H1 (cell line): ENCODE data around the gene ARID4B. TPM values are rescaled to one million over a fixed set of nuclear protein-coding genes. Genes with fewer than 3 reads are reported as not detected.

Source experiments
- CTCF ChIA-PET: fragments of 300-600 bp; sonication (Branson Sonifier 250); formaldehyde crosslinking; loops from one replicate; lab custom pipeline; 2021; ENCODE audit not compliant: partially characterized antibody; lab: Charles Lee
- POLR2A ChIA-PET: fragments of 300-600 bp; sonication (Branson Sonifier 250); formaldehyde crosslinking; loops from one replicate; lab custom pipeline; 2021; ENCODE audit warnings: inconsistent platforms; ENCODE audit not compliant: partially characterized antibody; lab: Charles Lee
- DNase-seq, 2 experiments: peaks; one replicate each; pipeline versions ENCODE4 v3.0.0 to v3.0.0-alpha.2; 2010 to 2022; ENCODE audit warnings: low spot score in 2 of 2, low read depth in 1 of 2, mixed read lengths in 1 of 2
- FAIRE-seq: peaks from 2 replicates; lab custom pipeline; 2011; peaks lifted over from hg19 to GRCh38; lab: Jason Lieb, UNC
- H2AFZ ChIP-seq: 2 replicates; pipeline ENCODE4 v1.8.1; 2012; ENCODE audit warnings: low read length, inconsistent platforms
- H2AK5ac ChIP-seq: 2 replicates; pipeline ENCODE4 v1.6.1; 2013; ENCODE audit warnings: low read depth, low read length
- H2BK120ac ChIP-seq: replicated peaks from 2 replicates; pipeline ENCODE3; 2013; ENCODE audit warnings: low read depth, low read length, inconsistent platforms
- H2BK12ac ChIP-seq: 2 replicates; pipeline ENCODE4 v1.6.1; 2013; ENCODE audit warnings: low read depth, low read length
- H2BK15ac ChIP-seq: 2 replicates; pipeline ENCODE4 v1.6.1; 2013; ENCODE audit warnings: low read length
- H2BK20ac ChIP-seq: 2 replicates; pipeline ENCODE4 v1.6.1; 2013; ENCODE audit warnings: low read length
- H2BK5ac ChIP-seq: 2 replicates; pipeline ENCODE4 v1.6.1; 2013; ENCODE audit warnings: low read depth, low read length
- H3K14ac ChIP-seq: 2 replicates; pipeline ENCODE4 v1.6.1; 2013; ENCODE audit warnings: inconsistent platforms; ENCODE audit not compliant: insufficient read length
- H3K18ac ChIP-seq: 2 replicates; pipeline ENCODE4 v1.6.1; 2013; ENCODE audit warnings: low read length; ENCODE audit errors: extremely low read depth
- H3K23ac ChIP-seq: 2 replicates; pipeline ENCODE4 v1.6.1; 2013; ENCODE audit warnings: inconsistent platforms; ENCODE audit not compliant: insufficient read length
- H3K23me2 ChIP-seq: 2 replicates; pipeline ENCODE4 v1.6.1; 2013; ENCODE audit warnings: low read depth, low read length
- H3K27ac ChIP-seq: 2 replicates; pipeline ENCODE4 v1.6.1; 2011; ENCODE audit warnings: low read depth, low read length, inconsistent platforms
- H3K27me3 ChIP-seq, 4 experiments: replicated peaks in 1 of 4; 1 replicate in 1 of 4; 2 replicates in 3 of 4; pipeline versions ENCODE4 v1.6.1 to v1.8.1; 2011 to 2013; ENCODE audit warnings: low read length in 3 of 4, mild to moderate bottlenecking in 3 of 4, inconsistent platforms in 2 of 4, mixed read lengths in 2 of 4, moderate library complexity in 1 of 4; ENCODE audit not compliant: control insufficient read depth in 3 of 4, insufficient read depth in 3 of 4; ENCODE audit errors: extremely low read depth in 1 of 4
- H3K36me3 ChIP-seq, 4 experiments: 2 replicates each; pipeline versions ENCODE4 v1.6.1 to v1.8.1; 2011 to 2013; ENCODE audit warnings: mild to moderate bottlenecking in 4 of 4, low read length in 3 of 4, moderate library complexity in 2 of 4, control low read depth in 1 of 4, inconsistent platforms in 1 of 4; ENCODE audit not compliant: insufficient read depth in 4 of 4, control insufficient read depth in 2 of 4
- H3K4ac ChIP-seq: replicated peaks from 2 replicates; pipeline ENCODE3; 2013; ENCODE audit warnings: low read length, low read depth, mixed read lengths, inconsistent platforms; ENCODE audit not compliant: insufficient read length
- H3K4me1 ChIP-seq, 4 experiments: replicated peaks in 1 of 4; 1 replicate in 1 of 4; 2 replicates in 3 of 4; pipeline versions ENCODE4 v1.6.1 to v1.8.1; 2011 to 2013; ENCODE audit warnings: low read length in 3 of 4, inconsistent platforms in 2 of 4, mixed read lengths in 1 of 4; ENCODE audit not compliant: insufficient read depth in 4 of 4, control insufficient read depth in 3 of 4
- H3K4me2 ChIP-seq, 2 experiments: 2 replicates each; pipeline versions ENCODE4 v1.6.1 to v1.8.1; 2011 to 2013; ENCODE audit warnings: low read depth in 2 of 2, low read length in 2 of 2, control low read depth in 1 of 2, inconsistent platforms in 1 of 2, mild to moderate bottlenecking in 1 of 2; ENCODE audit not compliant: insufficient read depth in 1 of 2
- H3K4me3 ChIP-seq, 4 experiments: fragments of 200-600, 300-600 bp in 1 of 4; sonication (generic), shearing (Covaris generic), sonication (Bioruptor Twin) in 1 of 4; 2 replicates each; pipeline versions ENCODE4 v1.5.1 to v1.8.1; 2011 to 2016; ENCODE audit warnings: low read length in 4 of 4, low read depth in 3 of 4, control low read depth in 2 of 4, inconsistent platforms in 2 of 4, mild to moderate bottlenecking in 2 of 4, mixed read lengths in 1 of 4, moderate library complexity in 1 of 4; ENCODE audit not compliant: insufficient read depth in 2 of 4; ENCODE audit errors: extremely low read depth in 1 of 4
- H3K56ac ChIP-seq: replicated peaks from 2 replicates; pipeline ENCODE3; 2013; ENCODE audit warnings: low read depth, mild to moderate bottlenecking, mixed read lengths, low read length, inconsistent platforms; ENCODE audit not compliant: insufficient read length
- H3K79me1 ChIP-seq: 2 replicates; pipeline ENCODE4 v1.6.1; 2013; ENCODE audit warnings: low read depth, low read length, control low read depth
- H3K79me2 ChIP-seq, 2 experiments: 2 replicates each; pipeline versions ENCODE4 v1.6.1 to v1.8.1; 2012 to 2013; ENCODE audit warnings: low read length in 2 of 2, mild to moderate bottlenecking in 2 of 2, inconsistent platforms in 1 of 2; ENCODE audit not compliant: insufficient read depth in 2 of 2, control insufficient read depth in 1 of 2
- H3K9ac ChIP-seq, 4 experiments: replicated peaks in 1 of 4; 1 replicate in 1 of 4; 2 replicates in 3 of 4; pipeline versions ENCODE4 v1.6.1 to v1.8.1; 2011 to 2013; ENCODE audit warnings: low read depth in 3 of 4, low read length in 3 of 4, control low read depth in 2 of 4, mild to moderate bottlenecking in 2 of 4, moderate library complexity in 2 of 4, inconsistent platforms in 1 of 4; ENCODE audit errors: extremely low read depth in 1 of 4
- H3K9me3 ChIP-seq, 2 experiments: 2 replicates each; pipeline versions ENCODE4 v1.6.1 to v1.8.1; 2012 to 2013; ENCODE audit warnings: mild to moderate bottlenecking in 2 of 2, moderate library complexity in 2 of 2, control low read depth in 1 of 2, inconsistent platforms in 1 of 2, low read depth in 1 of 2, low read length in 1 of 2, mixed read lengths in 1 of 2; ENCODE audit not compliant: insufficient read depth in 2 of 2
- H4K20me1 ChIP-seq, 2 experiments: replicated peaks in 1 of 2; 2 replicates each; pipeline versions ENCODE3 to v1.8.1; 2011 to 2013; ENCODE audit warnings: inconsistent platforms in 2 of 2, low read length in 2 of 2, mild to moderate bottlenecking in 1 of 2; ENCODE audit not compliant: insufficient read depth in 2 of 2, control insufficient read depth in 1 of 2
- H4K5ac ChIP-seq: 2 replicates; pipeline ENCODE4 v1.6.1; 2013; ENCODE audit warnings: low read length, low read depth, mixed read lengths, inconsistent platforms; ENCODE audit not compliant: insufficient read length
- H4K8ac ChIP-seq: 2 replicates; pipeline ENCODE4 v1.8.0; 2013; ENCODE audit warnings: mild to moderate bottlenecking, moderate library complexity, low read length, inconsistent platforms; ENCODE audit not compliant: insufficient read depth; ENCODE audit errors: extremely low read depth
- H4K91ac ChIP-seq: replicated peaks from 2 replicates; pipeline ENCODE3; 2013; ENCODE audit warnings: low read length, mixed read lengths, inconsistent platforms; ENCODE audit not compliant: insufficient read length
- CHD2 ChIP-seq: IDR thresholded peaks from 2 replicates; pipeline ENCODE4 v1.6.1; 2012; ENCODE audit warnings: low read length, improper control_type of control experiment
- CREB1 ChIP-seq: IDR thresholded peaks from 2 replicates; pipeline ENCODE4 v1.6.1; 2012; ENCODE audit warnings: inconsistent platforms
- HDAC2 ChIP-seq, 2 experiments: fragments of 300-600 bp in 1 of 2; sonication (generic) in 1 of 2; IDR thresholded peaks; 2 replicates each; pipeline ENCODE4 v1.6.1; 2011 to 2012; ENCODE audit warnings: low read depth in 2 of 2, low read length in 2 of 2, mild to moderate bottlenecking in 2 of 2, moderate library complexity in 2 of 2, borderline replicate concordance in 1 of 2, inconsistent platforms in 1 of 2
- HDAC6 ChIP-seq: IDR thresholded peaks from one replicate; pipeline ENCODE4 v1.7.1; 2012; ENCODE audit warnings: low read depth, mild to moderate bottlenecking, inconsistent platforms, low read length, moderate library complexity
- KDM5A ChIP-seq: fragments of 200-600 bp; IDR thresholded peaks from 2 replicates; pipeline ENCODE4 v1.7.1; 2012; ENCODE audit warnings: mild to moderate bottlenecking, low read length, inconsistent platforms, mixed read lengths
- RFX5 ChIP-seq: IDR thresholded peaks from 2 replicates; pipeline ENCODE4 v1.6.1; 2011; ENCODE audit warnings: low read depth, low read length, improper control_type of control experiment, borderline replicate concordance
- RNF2 ChIP-seq: fragments of 200-900, 300-1000 bp; sonication (generic); IDR thresholded peaks from 2 replicates; pipeline ENCODE4 v1.7.1; 2016; ENCODE audit warnings: borderline replicate concordance, low read depth, mild to moderate bottlenecking, antibody characterized with exemption, low read length; ENCODE audit not compliant: poor library complexity, severe bottlenecking; ENCODE audit errors: missing control alignments
- SIN3A ChIP-seq, 2 experiments: IDR thresholded peaks in 1 of 2; conservative IDR thresholded peaks in 1 of 2; 2 replicates each; pipeline ENCODE4 v1.6.1; 2011 to 2012; ENCODE audit warnings: low read length in 2 of 2, improper control_type of control experiment in 1 of 2, low read depth in 1 of 2, mild to moderate bottlenecking in 1 of 2
- SP2 ChIP-seq: IDR thresholded peaks from 2 replicates; pipeline ENCODE4 v1.6.1; 2012; ENCODE audit warnings: mild to moderate bottlenecking, low read length, inconsistent platforms
- TAF7 ChIP-seq: optimal IDR thresholded peaks from 2 replicates; pipeline ENCODE3; 2011; ENCODE audit warnings: low read depth, mild to moderate bottlenecking, inconsistent platforms, low read length, moderate library complexity, borderline replicate concordance
- TCF12 ChIP-seq: IDR thresholded peaks from 2 replicates; pipeline ENCODE4 v1.6.1; 2011; ENCODE audit warnings: low read depth, mild to moderate bottlenecking, low read length
- ZNF274 ChIP-seq: IDR thresholded peaks from 2 replicates; pipeline ENCODE4 v1.7.0; 2012; ENCODE audit warnings: low read length, borderline replicate concordance; ENCODE audit errors: extremely low read depth
- WGBS, 2 experiments: shearing (Covaris generic) in 1 of 2; methylation state at CpG; one replicate each; pipeline versions ENCODE4 v1.1.6 to v1.1.7; 2013 to 2015; ENCODE audit warnings: low lambda C conversion rate in 2 of 2, mixed read lengths in 2 of 2, inconsistent platforms in 1 of 2, low coverage in 1 of 2, missing lambda C conversion rate in 1 of 2; ENCODE audit not compliant: insufficient replicate concordance in 2 of 2, insufficient coverage in 1 of 2, insufficient read length in 1 of 2; ENCODE audit errors: extremely low coverage in 1 of 2, missing lambda C conversion rate in 1 of 2; 5-methylcytosine and 5-hydroxymethylcytosine counted together
- polyA plus RNA-seq, 7 experiments: library from polyadenylated mRNA; depleted of rRNA in 3 of 7; stranded (reverse) in 5 of 7; unstranded in 2 of 7; fragments of >200 nt in 5 of 7; fragments of 200-250 nt in 2 of 7; gene quantifications; 1 replicate in 5 of 7; 2 replicates in 1 of 7; 4 replicates in 1 of 7; pipeline versions ENCODE4 v1.2.1 to v1.2.3, GENCODE V29; 2011 to 2013; ENCODE audit warnings: missing spikeins in 2 of 7, mixed read lengths in 2 of 7
- total RNA-seq: library from RNA; stranded (reverse); fragmentation: NEBNext Ultra II Directional; extraction: Animal tissue kit (Norgen Biotek cat#: 25700); gene quantifications from 2 replicates; pipeline ENCODE4 v1.2.1, GENCODE V29; 2021

The ARID4B gene
- total and polyA plus RNA-seq, 2 of the 8 experiments (the other 6 are each of a cell fraction or from before 2014, with no cell fraction given), result 5.1 to 28.8 TPM

DNA sequence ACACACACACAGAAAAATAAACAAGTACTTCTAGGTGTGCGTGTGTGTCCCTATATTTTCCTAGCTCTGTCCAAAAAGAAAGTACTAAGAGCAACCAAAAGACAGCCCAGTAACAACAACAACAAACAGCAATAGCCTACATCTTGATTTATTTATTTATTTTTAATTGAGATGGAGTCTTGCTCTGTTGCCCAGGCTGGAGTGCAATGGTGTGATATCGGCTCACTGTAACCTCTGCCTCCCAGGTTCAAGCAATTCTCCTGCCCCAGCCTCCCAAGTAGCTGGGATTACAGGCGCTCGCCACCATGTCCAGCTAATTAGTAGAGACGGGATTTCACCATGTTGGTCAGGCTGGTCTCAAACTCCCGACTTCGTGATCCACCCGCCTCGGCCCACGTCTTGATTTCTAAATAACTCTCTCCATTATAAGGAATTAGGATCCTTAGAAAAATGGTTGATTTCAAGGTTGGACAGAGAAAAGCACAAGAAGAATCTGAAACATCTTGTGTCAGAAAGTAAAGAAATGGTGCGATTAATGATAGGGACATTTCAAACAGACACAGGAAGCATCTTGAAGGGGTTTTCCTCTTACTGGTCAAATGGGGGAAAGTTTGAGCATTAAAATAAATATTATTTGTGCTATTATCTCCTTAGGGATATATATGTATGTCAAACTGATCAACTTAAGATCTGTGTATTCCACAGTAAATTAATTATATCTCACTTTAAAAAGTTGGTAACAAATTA is 59.4 kb downstream of the ARID4B start:
- Histone ChIP-seq H3K79me1 (0 out of 2 replicates have a peak, but pooled peaks cover 4% of the 10 kb centered on the region), H3K36me3 (no peaks in the 10 kb centered on the region), H3K56ac (no peak overlapping the region), H2BK5ac (no peak overlapping the region), H4K20me1 (peaks cover 8 to 9% of the 10 kb centered on the region in 2 experiments), H3K27ac (no peak overlapping the region), H3K4me1 (peaks cover 0 to 2% (median 0%) of the 10 kb centered on the region in 4 experiments; a peak in 2 of 7 replicates), H3K14ac (no peak overlapping the region), H3K9ac (no peak overlapping the region), H3K18ac (no peak overlapping the region), H2BK15ac (no peak overlapping the region), H3K23me2 (no peaks in the 10 kb centered on the region), H3K4me3 (no peak overlapping the region), H2BK120ac (no peak overlapping the region), H2AFZ (no peak overlapping the region), H3K4me2 (no peak overlapping the region), H2BK12ac (no peak overlapping the region), H3K4ac (no peak overlapping the region), H4K8ac (no peak overlapping the region), H3K79me2 (peaks cover 15 to 96% of the 10 kb centered on the region in 2 experiments), H4K5ac (no peak overlapping the region), H3K27me3 (no peaks in the 10 kb centered on the region), H2BK20ac (no peak overlapping the region), H3K23ac (no peak overlapping the region), H3K9me3 (no peaks in the 10 kb centered on the region), H4K91ac (no peak overlapping the region), H2AK5ac (no peak overlapping the region)
- FAIRE-seq (no peak), DNase-seq (no peak)
- POLR2A ChIA-PET, result interaction anchor here (0.5 to 1.0 kb wide), 4 partner anchors 17 to 60 kb away, joined by 3 to 4 read pairs (median 4); partner anchors contain the start of genes ARID4B and GGPS1
- CTCF ChIA-PET, result interaction anchor here (0.6 to 1.6 kb wide), 3 partner anchors 8 to 260 kb away, joined by 3 to 5 read pairs (median 3); no protein-coding TSS in a partner anchor
- WGBS, 2 experiments, result 94% methylated on average over 11 of the region's 11 CpGs; no CpG with 5 or more reads in 1 of the 2 experiments
- TF ChIP-seq TCF12 (no peak), CHD2 (no peak), HDAC2 (IDR thresholded peaks at IDR 0.05; ENCODE audit: borderline replicate concordance in 1 of 2, low read depth in 2 of 2, low read length in 2 of 2) (no peak), ZNF274 (no peak), RNF2 (no peak), SP2 (no peak), RFX5 (no peak), SIN3A (conservative IDR thresholded peaks at IDR 0.05 in 1 of 2, IDR thresholded peaks at IDR 0.05 in 1 of 2; ENCODE audit: low read depth in 1 of 2, low read length in 2 of 2) (no peak), KDM5A (no peak), TAF7 (no peak), HDAC6 (no peak), CREB1 (no peak)
